PC-3 (cell line): ENCODE data around the gene FFAR1. TPM values are rescaled to one million over a fixed set of nuclear protein-coding genes. Genes with fewer than 3 reads are reported as not detected.

Experiments used
- ATAC-seq: fragments of 200-7000 bp; cut with Tn5 transposase; 2 replicates; pipeline ENCODE4 v1.9.1; 2020; ENCODE audit warnings: mild to moderate bottlenecking, moderate library complexity
- BruUV-seq: library from RNA; stranded (reverse); fragments of 400-500 nt; replicated peaks from 2 replicates; lab custom pipeline; 2021; lab: Mats Ljungman, UMichigan
- CTCF ChIA-PET: fragments of 300-600 bp; sonication (Branson Sonifier 250); formaldehyde crosslinking; loops from one replicate; lab custom pipeline; 2022; ENCODE audit warnings: antibody characterized with exemption; lab: Charles Lee
- POLR2A ChIA-PET: fragments of 300-600 bp; sonication (Branson Sonifier 250); formaldehyde crosslinking; loops from one replicate; lab custom pipeline; 2022; ENCODE audit warnings: antibody characterized with exemption; ENCODE audit not compliant: unreplicated experiment; lab: Charles Lee
- DNase-seq: peaks from one replicate; pipeline ENCODE4 v3.0.0-alpha.2; 2015
- H2AFZ ChIP-seq: fragments of 300-600 bp; sonication (generic); 2 replicates; pipeline ENCODE4 v1.6.0; 2016; ENCODE audit warnings: antibody characterized with exemption, low read length
- H3F3A ChIP-seq: fragments of 300-600 bp; sonication (generic); one replicate; pipeline ENCODE4 v1.6.0; 2017; ENCODE audit warnings: antibody characterized with exemption, low read length, control low read depth, mild to moderate bottlenecking; ENCODE audit not compliant: unreplicated experiment
- H3K27ac ChIP-seq: fragments of 300-600 bp; sonication (generic); 2 replicates; pipeline ENCODE4 v1.5.1; 2016; ENCODE audit warnings: mild to moderate bottlenecking, low read length
- H3K27me3 ChIP-seq: fragments of 300-600 bp; sonication (generic); 2 replicates; pipeline ENCODE4 v1.6.1; 2016; ENCODE audit warnings: low read length, mixed read lengths
- H3K36me3 ChIP-seq: fragments of 300-600 bp; sonication (generic); 2 replicates; pipeline ENCODE4 v1.6.1; 2016; ENCODE audit warnings: low read depth, mixed run types, low read length, mixed read lengths
- H3K4me1 ChIP-seq: fragments of 300-600 bp; sonication (generic); 2 replicates; pipeline ENCODE4 v1.5.1; 2016; ENCODE audit warnings: low read length; ENCODE audit not compliant: insufficient read depth
- H3K4me2 ChIP-seq: fragments of 300-600 bp; sonication (generic); 2 replicates; pipeline ENCODE4 v1.6.0; 2016; ENCODE audit warnings: low read length
- H3K4me3 ChIP-seq: fragments of 300-600 bp; sonication (generic); 2 replicates; pipeline ENCODE4 v1.5.1; 2016; ENCODE audit warnings: mild to moderate bottlenecking, low read length, mixed read lengths
- H3K79me2 ChIP-seq: fragments of 300-600 bp; sonication (generic); 2 replicates; pipeline ENCODE4 v1.6.1; 2017; ENCODE audit warnings: low read length, mixed read lengths
- H3K9ac ChIP-seq: fragments of 300-600 bp; sonication (generic); 2 replicates; pipeline ENCODE4 v1.6.0; 2016; ENCODE audit warnings: mild to moderate bottlenecking, low read length
- H3K9me2 ChIP-seq: fragments of 300-600 bp; sonication (generic); replicated peaks from 2 replicates; pipeline ENCODE4 v1.6.1; 2016; ENCODE audit warnings: mixed run types, low read length, mixed read lengths
- H3K9me3 ChIP-seq: fragments of 300-600 bp; sonication (generic); 2 replicates; pipeline ENCODE4 v1.6.1; 2016; ENCODE audit warnings: low read length, mixed read lengths
- H4K20me1 ChIP-seq: fragments of 300-600 bp; sonication (generic); 2 replicates; pipeline ENCODE4 v1.6.1; 2016; ENCODE audit warnings: low read length, mixed read lengths
- CTCF ChIP-seq: fragments of 300-600 bp; sonication (generic); conservative IDR thresholded peaks from 2 replicates; pipeline ENCODE4 v1.5.1; 2017; ENCODE audit warnings: antibody characterized with exemption, low read depth, mild to moderate bottlenecking, low read length
- EZH2 ChIP-seq: fragments of 300-600 bp; sonication (generic); IDR thresholded peaks from one replicate; pipeline ENCODE4 v1.6.1; 2017; ENCODE audit warnings: antibody characterized with exemption, mild to moderate bottlenecking, low read length; ENCODE audit not compliant: unreplicated experiment
- EZH2phosphoT487 ChIP-seq: fragments of 300-600 bp; sonication (generic); IDR thresholded peaks from 2 replicates; pipeline ENCODE4 v1.6.1; 2018; ENCODE audit warnings: mild to moderate bottlenecking, antibody characterized with exemption, low read length, borderline replicate concordance
- intact Hi-C: fragments of 100-400 bp; cut with micrococcal nuclease; formaldehyde crosslinking; loops from 2 replicates; pipeline ENCODE4 v1.9.0; 2023
- total RNA-seq: library from RNA; depleted of rRNA; stranded (reverse); fragments of >200 nt; gene quantifications from 2 replicates; pipeline ENCODE4 v1.2.3, GENCODE V29; 2014

FFAR1 gene
- total RNA-seq, 1 experiment from 2014 or later, result not detected

DNA sequence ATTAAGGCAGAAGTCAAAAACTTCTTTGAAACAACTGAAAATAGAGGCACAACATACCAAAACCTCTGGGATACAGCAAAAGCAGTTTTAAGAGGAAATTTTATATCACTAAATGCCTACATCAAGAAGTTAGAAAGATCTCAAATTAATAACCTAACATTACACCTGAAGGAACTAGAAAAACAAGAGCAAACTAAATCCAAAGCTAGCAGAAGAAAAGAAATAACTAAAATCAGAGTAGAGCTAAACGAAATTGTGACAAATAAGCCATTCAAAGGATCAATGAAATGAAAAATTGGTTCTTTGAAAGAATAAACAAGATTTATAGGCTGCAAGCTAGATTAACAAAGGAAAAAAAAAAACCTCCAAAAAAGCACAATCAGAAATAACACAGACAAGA lies 20.7 kb downstream of the FFAR1 start:
- no TSS peak for BruUV-seq
- Histone ChIP-seq H3K9me2 (no peaks in the 10 kb centered on the region), H3K4me2 (no peak overlapping the region), H3F3A (no peaks in the 10 kb centered on the region), H3K79me2 (no peaks in the 10 kb centered on the region), H4K20me1 (no peaks in the 10 kb centered on the region), H3K4me1 (no peaks in the 10 kb centered on the region), H3K36me3 (no peaks in the 10 kb centered on the region), H3K9ac (no peak overlapping the region), H3K27ac (no peak overlapping the region), H3K9me3 (no peaks in the 10 kb centered on the region), H2AFZ (no peak overlapping the region), H3K27me3 (0 out of 2 replicates have a peak, but pooled peaks cover 2% of the 10 kb centered on the region), H3K4me3 (no peak overlapping the region)
- intact Hi-C loops, result no loop called here
- no peak for DNase-seq
- ChIA-PET CTCF (no interaction called here), POLR2A (no interaction called here)
- ATAC-seq, result no peak
- TF ChIP-seq EZH2phosphoT487, result no peak
- no peak for TF ChIP-seq CTCF
- TF ChIP-seq EZH2, result no peak

DNA sequence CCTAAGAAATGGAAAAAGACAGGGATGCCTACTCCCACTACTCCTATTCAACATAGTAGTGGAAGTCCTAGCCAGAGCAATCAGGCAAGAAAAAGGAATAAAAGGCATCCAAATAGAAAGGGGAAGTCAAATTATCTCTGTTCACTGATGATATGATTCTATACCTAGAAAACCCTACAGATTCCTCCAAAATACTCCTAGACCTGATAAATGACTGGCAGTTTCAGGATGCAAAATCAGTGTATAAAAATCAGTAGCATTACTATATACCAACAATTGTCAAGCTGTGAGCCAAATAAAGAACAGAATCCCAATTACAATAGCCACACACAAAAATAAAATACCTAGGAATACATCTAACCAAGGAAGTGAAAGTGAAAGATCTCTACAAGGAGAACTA lies 21.8 kb downstream of the FFAR1 start:
- ATAC-seq (no peak), DNase-seq (no peak)
- Histone ChIP-seq H3K79me2 (no peaks in the 10 kb centered on the region), H3K27ac (no peak overlapping the region), H2AFZ (no peak overlapping the region), H3F3A (no peaks in the 10 kb centered on the region), H3K9ac (no peak overlapping the region), H3K36me3 (no peaks in the 10 kb centered on the region), H3K4me1 (no peaks in the 10 kb centered on the region), H3K4me3 (no peak overlapping the region), H4K20me1 (no peaks in the 10 kb centered on the region), H3K9me2 (no peaks in the 10 kb centered on the region), H3K27me3 (0 out of 2 replicates have a peak, but pooled peaks cover 6% of the 10 kb centered on the region), H3K4me2 (no peak overlapping the region), H3K9me3 (no peaks in the 10 kb centered on the region)
- no peak for TF ChIP-seq EZH2
- TF ChIP-seq CTCF, result no peak
- TF ChIP-seq EZH2phosphoT487, result no peak
- ChIA-PET POLR2A (no interaction called here), CTCF (no interaction called here)
- intact Hi-C loops, result no loop called here
- no TSS peak for BruUV-seq

DNA sequence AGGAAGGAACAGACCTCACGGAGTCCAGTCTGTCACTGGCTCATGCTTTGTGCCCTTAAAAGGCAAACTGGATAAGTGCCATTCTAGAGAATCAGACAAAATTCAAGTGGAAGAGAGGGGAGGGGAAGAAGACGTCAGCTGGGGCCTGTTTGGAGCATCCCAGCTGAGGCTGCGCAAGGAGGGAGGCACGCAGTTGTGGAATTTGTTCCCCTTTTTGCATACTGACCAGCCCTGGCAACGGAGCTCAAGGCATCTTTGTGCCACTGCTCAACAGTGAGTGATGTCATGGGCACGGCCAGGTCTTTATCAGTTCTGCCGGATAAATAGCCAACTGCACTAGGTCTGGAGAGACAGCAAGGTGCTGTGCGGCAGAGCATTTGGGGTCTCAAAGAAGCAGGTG lies 23.0 kb downstream of the FFAR1 start, which contains the start of gene GPR42:
GPR42 (plus strand) TSS at position 347 of the 400 bp plus-strand sequence. CDS start 292 bp downstream, outside the sequence.
- POLR2A ChIA-PET, result no interaction called here
- BruUV-seq, result no TSS peak

More for the DNA sequence above, 23.0 kb downstream of the FFAR1 start, which contains the start of gene GPR42:
- Histone ChIP-seq H3K27me3 (peaks cover 6% of the 10 kb centered on the region; the same call in 1 of the 2 replicates), H3K4me1 (no peaks in the 10 kb centered on the region), H3K36me3 (no peaks in the 10 kb centered on the region), H3K27ac (no peak within 1 kb of the TSS), H3K4me3 (no peak within 1 kb of the TSS), H2AFZ (no peak within 1 kb of the TSS), H3K79me2 (no peaks in the 10 kb centered on the region), H3K9me3 (no peaks in the 10 kb centered on the region), H3F3A (no peaks in the 10 kb centered on the region), H3K4me2 (no peak within 1 kb of the TSS), H4K20me1 (no peaks in the 10 kb centered on the region), H3K9ac (no peak within 1 kb of the TSS), H3K9me2 (no peaks in the 10 kb centered on the region)
- ATAC-seq, result no peak
- intact Hi-C loops, result no loop called here
- DNase-seq, result no peak
- CTCF ChIA-PET, result no interaction called here
- no peak for TF ChIP-seq CTCF
- TF ChIP-seq EZH2, result no peak
- TF ChIP-seq EZH2phosphoT487, result no peak
